Measurements from ENCODE around the gene GEN1. TPM values are rescaled to one million over a fixed set of nuclear protein-coding genes. Genes with fewer than 3 reads are reported as not detected.
A peak's percentile ranks its signal among the peaks of the same experiment; 100 is the strongest.

Gene GEN1
- total RNA-seq, 1 donor from 2014 or later = 7.2 TPM

DNA sequence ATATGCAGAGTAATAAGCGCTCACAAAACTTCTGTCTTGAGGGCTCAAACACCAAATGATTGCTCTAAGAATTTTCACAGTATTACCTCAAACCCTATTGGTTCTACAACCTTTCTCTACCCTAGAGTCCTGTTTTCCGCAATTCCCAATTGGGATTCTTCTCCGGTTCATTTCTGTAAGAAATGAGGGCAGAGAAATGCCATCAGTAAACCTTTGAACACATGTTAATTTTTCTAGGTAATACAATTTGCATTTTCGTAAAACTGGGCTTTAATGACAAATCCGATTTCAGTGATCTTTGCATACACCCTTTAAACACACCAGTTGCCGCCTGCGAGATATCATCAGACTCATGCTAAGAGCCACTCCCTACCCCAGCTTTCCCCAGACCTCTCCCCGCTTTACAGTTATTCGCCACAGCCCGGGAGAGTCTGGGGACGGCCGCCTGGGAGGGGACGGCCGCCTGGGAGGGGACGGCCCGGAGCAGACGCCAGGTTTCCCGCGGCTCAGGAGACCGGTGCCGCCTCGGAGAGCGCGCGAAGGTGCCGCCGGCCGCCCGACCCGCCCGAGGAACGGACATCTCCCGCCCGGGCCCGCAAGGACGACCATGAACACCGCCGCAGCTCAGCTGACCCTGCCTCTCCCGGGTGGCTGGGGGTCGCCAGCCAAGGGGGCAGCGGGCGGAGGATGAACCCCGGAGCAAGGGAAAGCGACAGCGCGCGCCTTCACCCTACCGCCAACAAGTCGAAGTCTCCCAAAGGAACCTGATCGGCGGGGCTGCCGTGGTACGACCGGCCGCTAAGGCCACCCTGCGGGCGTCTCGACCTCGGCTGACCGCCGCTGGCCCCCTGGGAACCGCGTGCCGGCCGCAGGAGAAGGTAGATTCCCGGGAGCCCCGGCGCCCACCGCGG, 791 bp upstream of the GEN1 start:
- TF ChIP-seq, protein P1, sequence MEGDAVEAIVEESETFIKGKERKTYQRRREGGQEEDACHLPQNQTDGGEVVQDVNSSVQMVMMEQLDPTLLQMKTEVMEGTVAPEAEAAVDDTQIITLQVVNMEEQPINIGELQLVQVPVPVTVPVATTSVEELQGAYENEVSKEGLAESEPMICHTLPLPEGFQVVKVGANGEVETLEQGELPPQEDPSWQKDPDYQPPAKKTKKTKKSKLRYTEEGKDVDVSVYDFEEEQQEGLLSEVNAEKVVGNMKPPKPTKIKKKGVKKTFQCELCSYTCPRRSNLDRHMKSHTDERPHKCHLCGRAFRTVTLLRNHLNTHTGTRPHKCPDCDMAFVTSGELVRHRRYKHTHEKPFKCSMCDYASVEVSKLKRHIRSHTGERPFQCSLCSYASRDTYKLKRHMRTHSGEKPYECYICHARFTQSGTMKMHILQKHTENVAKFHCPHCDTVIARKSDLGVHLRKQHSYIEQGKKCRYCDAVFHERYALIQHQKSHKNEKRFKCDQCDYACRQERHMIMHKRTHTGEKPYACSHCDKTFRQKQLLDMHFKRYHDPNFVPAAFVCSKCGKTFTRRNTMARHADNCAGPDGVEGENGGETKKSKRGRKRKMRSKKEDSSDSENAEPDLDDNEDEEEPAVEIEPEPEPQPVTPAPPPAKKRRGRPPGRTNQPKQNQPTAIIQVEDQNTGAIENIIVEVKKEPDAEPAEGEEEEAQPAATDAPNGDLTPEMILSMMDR (IDR thresholded peaks at IDR 0.05) = no peak
- Mint-ChIP-seq H3K9me3 (ENCODE audit: low read depth) (no peaks in the 10 kb centered on the region), H3K27ac (ENCODE audit: unreplicated experiment) (peak overlapping the region; percentile 99), H3K4me1 (ENCODE audit: low read depth) (peaks cover 42% of the 10 kb centered on the region), H3K27me3 (ENCODE audit: low read depth) (no peaks in the 10 kb centered on the region), H3K4me3 (ENCODE audit: unreplicated experiment) (peak overlapping the region; percentile 97), H3K36me3 (ENCODE audit: low read depth) (no peaks in the 10 kb centered on the region)
- peak; percentile 91 for DNase-seq (ENCODE audit: low spot score)

DNA sequence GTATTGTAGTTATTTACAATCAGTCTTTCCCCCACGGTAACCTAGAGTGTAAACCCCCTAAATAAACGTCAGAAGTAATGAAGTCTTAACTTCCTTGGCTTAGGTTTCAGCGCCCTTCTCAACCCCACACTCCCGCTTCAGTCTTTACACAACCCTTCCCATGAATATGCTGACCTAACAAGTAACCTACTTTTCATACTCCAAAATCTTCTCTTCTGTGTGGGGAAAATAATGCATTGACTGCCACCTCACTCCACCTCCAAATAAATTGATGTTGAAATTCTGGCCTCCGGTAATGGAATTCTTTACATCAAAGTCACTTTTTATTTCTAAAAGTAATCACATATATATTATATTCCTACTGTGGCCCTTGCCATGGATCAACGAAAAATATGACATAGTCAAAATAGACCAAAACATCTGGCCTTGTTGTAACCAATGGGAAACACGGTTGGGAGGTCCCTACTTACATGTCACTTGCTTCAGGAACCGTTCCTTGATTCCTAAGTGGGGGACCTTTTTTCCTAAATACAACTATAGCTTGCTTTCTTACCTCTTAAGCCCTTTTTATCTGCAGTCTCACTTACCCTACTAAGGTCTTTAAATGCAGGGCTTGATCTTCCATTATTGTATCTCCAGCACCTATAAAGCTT, 961 bp downstream of the GEN1 start:
- Mint-ChIP-seq H3K36me3 (ENCODE audit: low read depth) (no peaks in the 10 kb centered on the region), H3K4me1 (ENCODE audit: low read depth) (peaks cover 44% of the 10 kb centered on the region), H3K9me3 (ENCODE audit: low read depth) (no peaks in the 10 kb centered on the region), H3K4me3 (ENCODE audit: unreplicated experiment) (peak overlapping the region; percentile 97), H3K27ac (ENCODE audit: unreplicated experiment) (peak overlapping the region; percentile 99), H3K27me3 (ENCODE audit: low read depth) (no peaks in the 10 kb centered on the region)
- no peak for DNase-seq (ENCODE audit: low spot score)
- TF ChIP-seq, protein P1 (IDR thresholded peaks at IDR 0.05) = no peak

DNA sequence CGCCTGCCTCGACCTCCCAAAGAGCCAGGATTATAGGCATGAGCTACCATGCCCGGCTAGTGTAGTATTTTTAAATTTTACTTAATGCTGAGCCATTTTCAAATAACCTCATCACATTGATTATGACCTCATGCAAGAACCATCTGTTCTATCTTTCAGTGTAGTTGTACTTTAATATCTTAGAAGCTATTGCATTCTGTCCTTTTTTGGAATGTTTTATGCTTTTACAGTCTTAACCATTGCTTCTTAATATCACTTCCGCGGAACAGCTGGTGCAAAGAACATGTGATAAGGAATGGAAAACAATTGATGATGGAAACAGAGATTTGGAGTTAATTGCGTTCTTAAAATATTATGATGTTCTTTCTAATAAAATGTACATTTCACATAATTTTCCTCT, 2.7 kb downstream of the GEN1 start:
- no peak for DNase-seq (ENCODE audit: low spot score)
- no peak overlapping the region for H3K4me3 Mint-ChIP-seq (ENCODE audit: unreplicated experiment)
- H3K27me3 Mint-ChIP-seq (ENCODE audit: low read depth) = no peaks in the 10 kb centered on the region
- peaks cover 34% of the 10 kb centered on the region for H3K4me1 Mint-ChIP-seq (ENCODE audit: low read depth)
- peaks cover 1% of the 10 kb centered on the region for H3K36me3 Mint-ChIP-seq (ENCODE audit: low read depth)
- TF ChIP-seq, protein P1 (IDR thresholded peaks at IDR 0.05) = no peak
- peak overlapping the region; percentile 10 for H3K27ac Mint-ChIP-seq (ENCODE audit: unreplicated experiment)
- no peaks in the 10 kb centered on the region for H3K9me3 Mint-ChIP-seq (ENCODE audit: low read depth)

- no peaks in the 10 kb centered on the region for H3K27me3 Mint-ChIP-seq (ENCODE audit: low read depth)
- no peak for DNase-seq (ENCODE audit: low spot score)
- H3K9me3 Mint-ChIP-seq (ENCODE audit: low read depth) = no peaks in the 10 kb centered on the region
- peaks cover 2% of the 10 kb centered on the region for H3K36me3 Mint-ChIP-seq (ENCODE audit: low read depth)
- TF ChIP-seq, protein P1 (IDR thresholded peaks at IDR 0.05) = peak; percentile 51
- no peak overlapping the region for H3K4me3 Mint-ChIP-seq (ENCODE audit: unreplicated experiment)
- peak overlapping the region; percentile 59 for H3K27ac Mint-ChIP-seq (ENCODE audit: unreplicated experiment)
- peaks cover 28% of the 10 kb centered on the region for H3K4me1 Mint-ChIP-seq (ENCODE audit: low read depth)
Observed at GRCh38 chr2:17757321-17757720, 3.4 kb downstream of the GEN1 start.

GRCh38 chr2:17758118-17758517, 4.2 kb downstream of the GEN1 start:
- peaks cover 24% of the 10 kb centered on the region for H3K4me1 Mint-ChIP-seq (ENCODE audit: low read depth)

More at GRCh38 chr2:17758118-17758517, 4.2 kb downstream of the GEN1 start:
- Mint-ChIP-seq H3K27me3 (ENCODE audit: low read depth) (no peaks in the 10 kb centered on the region), H3K9me3 (ENCODE audit: low read depth) (no peaks in the 10 kb centered on the region), H3K27ac (ENCODE audit: unreplicated experiment) (no peak overlapping the region), H3K4me3 (ENCODE audit: unreplicated experiment) (no peak overlapping the region), H3K36me3 (ENCODE audit: low read depth) (peaks cover 2% of the 10 kb centered on the region)
- TF ChIP-seq, protein P1 (IDR thresholded peaks at IDR 0.05) = no peak
- DNase-seq (ENCODE audit: low spot score) = no peak
